NCI-H524 (cell line): ENCODE data around the gene HOXA13.
A peak's percentile ranks its signal among the peaks of the same experiment; 100 is the strongest.

Experiments
- DNase-seq, 2 experiments: peaks; one replicate each; lab custom pipeline; 2025; lab: John Stamatoyannopoulos, UW

HOXA13 gene

GRCh38 chr7:27199849-27200760, at the start of gene HOXA13:
TSS of gene HOXA13 (minus strand) at chr7:27200091. CDS start at chr7:27200077, 14 bp downstream.
- DNase-seq, result peak; percentile 53 to 73

GRCh38 chr7:27248911-27249723, 49.2 kb upstream of the HOXA13 start:
- no peak for DNase-seq

GRCh38 chr7:27248427-27248806, 48.5 kb upstream of the HOXA13 start:
- no peak for DNase-seq

GRCh38 chr7:27247452-27248426, 47.8 kb upstream of the HOXA13 start:
- DNase-seq, result no peak

- DNase-seq, result no peak
Observed at GRCh38 chr7:27247000-27247399, 47.1 kb upstream of the HOXA13 start.

- peak in 1 of 2 experiments; percentile 18 for DNase-seq
Observed at GRCh38 chr7:27245798-27246691, 46.2 kb upstream of the HOXA13 start.

GRCh38 chr7:27245124-27245797, 45.4 kb upstream of the HOXA13 start:
- no peak for DNase-seq

- DNase-seq, result no peak
Observed at GRCh38 chr7:27244488-27245123, 44.7 kb upstream of the HOXA13 start.

- no peak for DNase-seq
Observed at GRCh38 chr7:27243340-27244163, 43.7 kb upstream of the HOXA13 start.

- peak; percentile 18 to 63 for DNase-seq
Observed at GRCh38 chr7:27242555-27243339, 42.9 kb upstream of the HOXA13 start, which contains the start of gene EVX1. TSS of gene EVX1 (plus strand) at chr7:27242802. CDS start at chr7:27243031, 229 bp downstream.

- no peak for DNase-seq
Observed at GRCh38 chr7:27242154-27242553, 42.3 kb upstream of the HOXA13 start.

- DNase-seq, result no peak
Observed at GRCh38 chr7:27241189-27242056, 41.5 kb upstream of the HOXA13 start.

GRCh38 chr7:27240015-27240731, 40.3 kb upstream of the HOXA13 start:
- DNase-seq, result peak in 1 of 2 experiments; percentile 21

GRCh38 chr7:27239387-27240014, 39.6 kb upstream of the HOXA13 start:
- peak in 1 of 2 experiments; percentile 26 for DNase-seq

GRCh38 chr7:27238979-27239386, 39.1 kb upstream of the HOXA13 start:
- DNase-seq, result no peak
